ENCODE measurements around the gene CASR. TPM values are rescaled to one million over a fixed set of nuclear protein-coding genes. Genes with fewer than 3 reads are reported as not detected.

Gene CASR
- total and polyA plus RNA-seq, 2 of the 4 experiments (the other 2 are of a cell fraction): not detected

- no peaks in the 10 kb centered on the region for H3K36me3 ChIP-seq (ENCODE audit: control insufficient read depth, insufficient read depth, low read length)
Measured at GRCh38 chr3:122227036-122227781, 43.7 kb downstream of the CASR start.

More at GRCh38 chr3:122227036-122227781, 43.7 kb downstream of the CASR start:
- Histone ChIP-seq H2AK5ac (ENCODE audit: low read depth, low read length) (no peak overlapping the region), H3K14ac (replicated peaks; ENCODE audit: low read depth, low read length) (no peak overlapping the region), H3K27ac (ENCODE audit: insufficient read depth, low read length) (no peak overlapping the region), H3K79me1 (ENCODE audit: low read depth in 1 of 2, low read length in 2 of 2) (no peaks in the 10 kb centered on the region), H3K4me3 (ENCODE audit: insufficient read depth, low read depth, low read length) (no peak overlapping the region), H3K9ac (ENCODE audit: low read depth, low read length) (no peak overlapping the region), H4K8ac (ENCODE audit: low read depth in 2 of 2, low read length in 2 of 2) (no peak overlapping the region), H3K9me1 (ENCODE audit: insufficient read depth, low read length) (no peaks in the 10 kb centered on the region), H4K91ac (ENCODE audit: insufficient read depth, low read depth, low read length) (no peak overlapping the region), H3K18ac (ENCODE audit: low read depth, low read length) (no peak overlapping the region), H3K56ac (ENCODE audit: extremely low read depth, insufficient read depth, low read length) (no peak overlapping the region), H3K4me1 (ENCODE audit: control insufficient read depth, insufficient read depth, low read length) (no peaks in the 10 kb centered on the region), H2AK9ac (replicated peaks; ENCODE audit: low read depth, low read length, poor library complexity) (no peak overlapping the region), H3K9me3 (ENCODE audit: control insufficient read depth, insufficient read depth, low read length) (no peaks in the 10 kb centered on the region), H2BK15ac (ENCODE audit: low read depth, low read length) (no peak overlapping the region), H4K5ac (ENCODE audit: low read depth, low read length) (no peak overlapping the region), H3K4me2 (ENCODE audit: low read depth, low read length) (no peak overlapping the region), H3K23ac (ENCODE audit: low read depth, low read length) (no peak overlapping the region), H2AFZ (replicated peaks; ENCODE audit: low read length, poor library complexity) (no peak overlapping the region), H4K20me1 (ENCODE audit: insufficient read depth, low read length) (no peaks in the 10 kb centered on the region), H2BK120ac (ENCODE audit: low read depth, low read length) (no peak overlapping the region), H2BK5ac (ENCODE audit: low read depth, low read length, poor library complexity, severe bottlenecking) (no peak overlapping the region), H3K27me3 (ENCODE audit: control insufficient read depth, insufficient read depth, low read length) (peaks cover 1% of the 10 kb centered on the region), H2BK20ac (ENCODE audit: low read depth, low read length) (no peak overlapping the region), H3K4ac (ENCODE audit: low read depth, low read length) (no peak overlapping the region)
- 81% methylated on average over 5 of the region's 23 CpGs; no CpG with 5 or more reads in 1 of the 2 experiments for WGBS, 2 experiments (ENCODE audit: extremely low coverage in 2 of 2, insufficient read length in 1 of 2)
- ChIA-PET POLR2A (ENCODE audit: unreplicated experiment) (no interaction called here), CTCF (interaction anchor here (0.6 kb wide), 1 partner anchor 819 kb away, joined by 4 read pairs; no protein-coding TSS in a partner anchor)
- intact Hi-C loops (cut with micrococcal nuclease): no loop called here
- in situ Hi-C loops (cut with MboI; ENCODE audit: low sequenced_read_pairs): no loop called here
- TF ChIP-seq MAZ (IDR thresholded peaks at IDR 0.05; ENCODE audit: borderline replicate concordance, low read depth, low read length) (no peak), RFX5 (IDR thresholded peaks at IDR 0.05; ENCODE audit: low read depth, low read length) (no peak)
- ATAC-seq (ENCODE audit: low read depth) (no peak), DNase-seq (no peak)
- dilution Hi-C loops (cut with HindIII; ENCODE audit: low sequenced_read_pairs, unreplicated experiment): no loop called here
- BruUV-seq (replicated peaks): no TSS peak

Measured in IMR-90 (cell line).